ENCODE data around the gene SCNN1B. TPM values are rescaled to one million over a fixed set of nuclear protein-coding genes. Genes with fewer than 3 reads are reported as not detected.
"Not testable (repeated sequence)": the region's sequence is repeated elsewhere in the genome, so short reads cannot be mapped to it uniquely, and the experiment has no call there.

SCNN1B gene
- total and polyA plus RNA-seq, 2 donors (not counting 1 experiment from before 2014, with no cell fraction given), result not detected

DNA sequence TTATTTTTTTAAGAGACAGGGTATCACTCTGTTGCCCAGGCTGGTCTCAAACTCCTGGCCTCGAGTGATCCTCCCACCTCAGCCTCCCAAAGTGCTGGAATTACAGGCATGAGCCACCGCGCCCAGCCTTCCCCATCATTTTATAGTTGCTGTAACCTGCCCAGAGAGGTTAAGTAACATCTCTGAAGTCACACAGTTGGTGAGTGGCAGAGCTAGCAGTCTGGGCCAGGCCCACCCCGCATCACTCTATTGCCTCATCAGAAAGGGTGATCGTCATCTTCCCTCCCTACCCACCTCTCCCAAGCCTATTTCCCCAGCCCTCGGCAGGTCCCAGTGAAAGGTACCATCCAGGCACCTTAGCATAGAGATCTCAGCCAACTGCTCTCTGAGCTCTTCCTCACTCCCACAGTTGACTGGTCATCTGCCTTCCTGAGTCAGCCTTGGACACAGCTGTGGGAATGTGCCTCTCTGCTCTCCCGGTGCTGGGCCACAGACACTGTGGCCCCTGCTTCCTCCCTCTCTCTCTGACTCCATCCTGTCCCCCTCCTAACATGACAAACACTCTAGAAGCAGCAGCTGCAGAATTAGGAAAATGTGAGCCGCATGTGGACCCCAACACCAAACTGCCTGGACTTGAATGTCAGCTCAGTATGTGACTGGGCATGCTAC, 57.1 kb downstream of the SCNN1B start:
- TF ChIP-seq, protein P1, sequence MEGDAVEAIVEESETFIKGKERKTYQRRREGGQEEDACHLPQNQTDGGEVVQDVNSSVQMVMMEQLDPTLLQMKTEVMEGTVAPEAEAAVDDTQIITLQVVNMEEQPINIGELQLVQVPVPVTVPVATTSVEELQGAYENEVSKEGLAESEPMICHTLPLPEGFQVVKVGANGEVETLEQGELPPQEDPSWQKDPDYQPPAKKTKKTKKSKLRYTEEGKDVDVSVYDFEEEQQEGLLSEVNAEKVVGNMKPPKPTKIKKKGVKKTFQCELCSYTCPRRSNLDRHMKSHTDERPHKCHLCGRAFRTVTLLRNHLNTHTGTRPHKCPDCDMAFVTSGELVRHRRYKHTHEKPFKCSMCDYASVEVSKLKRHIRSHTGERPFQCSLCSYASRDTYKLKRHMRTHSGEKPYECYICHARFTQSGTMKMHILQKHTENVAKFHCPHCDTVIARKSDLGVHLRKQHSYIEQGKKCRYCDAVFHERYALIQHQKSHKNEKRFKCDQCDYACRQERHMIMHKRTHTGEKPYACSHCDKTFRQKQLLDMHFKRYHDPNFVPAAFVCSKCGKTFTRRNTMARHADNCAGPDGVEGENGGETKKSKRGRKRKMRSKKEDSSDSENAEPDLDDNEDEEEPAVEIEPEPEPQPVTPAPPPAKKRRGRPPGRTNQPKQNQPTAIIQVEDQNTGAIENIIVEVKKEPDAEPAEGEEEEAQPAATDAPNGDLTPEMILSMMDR (conservative IDR thresholded peaks at IDR 0.05 in 1 of 2, IDR thresholded peaks at IDR 0.05 in 1 of 2; ENCODE audit: low read depth in 1 of 2, low read length in 2 of 2), result no peak
- TF ChIP-seq EZH2 (IDR thresholded peaks at IDR 0.05; ENCODE audit: low read length, missing control alignments), result no peak
- no peak overlapping the region for H3K9ac ChIP-seq (ENCODE audit: insufficient read depth, low read length)
- no peaks in the 10 kb centered on the region for H4K20me1 ChIP-seq (ENCODE audit: control insufficient read depth, extremely low read depth, insufficient read depth, low read length)
- no peaks in the 10 kb centered on the region for H3K79me2 ChIP-seq (ENCODE audit: control insufficient read depth, insufficient read depth, low read length)
- no peak overlapping the region for H3K4me2 ChIP-seq (ENCODE audit: extremely low read depth, insufficient read depth, low read length)
- no peaks in the 10 kb centered on the region for H3K27me3 ChIP-seq (ENCODE audit: control insufficient read depth, insufficient read depth, low read length)
- DNase-seq (ENCODE audit: low read depth in 2 of 2), result no peak
- no peak overlapping the region for H3K4me3 ChIP-seq (replicated peaks in 1 of 4; ENCODE audit: control extremely low read depth in 1 of 4, insufficient read depth in 1 of 4, low read depth in 3 of 4, low read length in 4 of 4)
- no peaks in the 10 kb centered on the region for H3K9me3 ChIP-seq (ENCODE audit: control insufficient read depth, insufficient read depth, low read depth, low read length)
- no peaks in the 10 kb centered on the region for H3K36me3 ChIP-seq (ENCODE audit: control insufficient read depth, insufficient read depth, low read length)
- H2AFZ ChIP-seq (ENCODE audit: low read length), result no peak overlapping the region
- H3K27ac ChIP-seq (ENCODE audit: insufficient read depth, low read length), result no peak overlapping the region
- H3K4me1 ChIP-seq (ENCODE audit: control insufficient read depth, extremely low read depth, insufficient read depth, low read length), result no peaks in the 10 kb centered on the region

DNA sequence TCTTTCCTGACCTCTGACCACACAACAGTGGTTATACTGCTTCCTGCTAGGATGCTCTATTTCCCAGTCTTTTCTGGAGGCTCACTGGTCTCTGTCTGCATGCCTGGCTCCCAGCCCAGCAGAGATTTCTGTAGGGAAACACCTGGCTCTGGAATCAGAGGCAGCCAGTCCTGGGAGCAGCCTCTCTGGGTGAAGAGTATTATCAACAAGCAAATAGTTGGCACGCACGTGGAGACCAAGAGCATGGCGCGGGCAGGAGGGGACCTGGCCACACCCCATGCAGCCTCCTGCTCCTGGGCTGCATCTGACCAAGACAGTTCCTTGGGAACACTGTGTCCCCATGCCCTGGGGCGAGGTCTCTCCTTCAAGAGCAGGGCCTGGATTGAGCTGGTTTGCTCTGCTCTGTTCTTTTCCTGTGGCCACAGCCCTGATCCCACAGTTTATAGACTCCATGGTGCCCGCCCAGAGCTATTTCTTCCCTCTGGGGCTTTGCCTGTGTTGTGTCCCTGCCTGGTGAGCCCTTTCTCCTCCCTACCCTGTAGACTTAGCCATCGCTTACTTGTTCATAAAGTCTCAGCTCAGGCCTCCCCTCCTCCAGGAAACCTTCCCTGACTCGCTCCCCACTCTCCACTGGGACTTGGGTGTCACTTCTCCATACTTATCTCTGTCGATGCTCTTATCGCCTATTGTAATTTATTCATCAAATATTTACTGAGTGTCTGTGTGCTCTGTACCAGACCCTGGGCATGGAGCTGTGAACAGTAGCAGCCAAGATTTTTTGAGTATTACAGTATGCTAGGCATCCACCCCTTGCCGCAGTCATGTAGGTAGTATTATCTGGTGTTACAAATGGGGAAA, 60.6 kb downstream of the SCNN1B start:
- Histone ChIP-seq H4K20me1 (ENCODE audit: control insufficient read depth, extremely low read depth, insufficient read depth, low read length) (no peaks in the 10 kb centered on the region), H2AFZ (ENCODE audit: low read length) (no peak overlapping the region), H3K4me2 (ENCODE audit: extremely low read depth, insufficient read depth, low read length) (no peak overlapping the region), H3K4me1 (ENCODE audit: control insufficient read depth, extremely low read depth, insufficient read depth, low read length) (no peaks in the 10 kb centered on the region), H3K9me3 (ENCODE audit: control insufficient read depth, insufficient read depth, low read depth, low read length) (no peaks in the 10 kb centered on the region), H3K79me2 (ENCODE audit: control insufficient read depth, insufficient read depth, low read length) (no peaks in the 10 kb centered on the region), H3K9ac (ENCODE audit: insufficient read depth, low read length) (no peak overlapping the region), H3K27ac (ENCODE audit: insufficient read depth, low read length) (no peak overlapping the region), H3K36me3 (ENCODE audit: control insufficient read depth, insufficient read depth, low read length) (no peaks in the 10 kb centered on the region), H3K4me3 (replicated peaks in 1 of 4; ENCODE audit: control extremely low read depth in 1 of 4, insufficient read depth in 1 of 4, low read depth in 3 of 4, low read length in 4 of 4) (no peak overlapping the region), H3K27me3 (ENCODE audit: control insufficient read depth, insufficient read depth, low read length) (no peaks in the 10 kb centered on the region)
- DNase-seq (ENCODE audit: low read depth in 2 of 2), result no peak
- no peak for TF ChIP-seq EZH2 (IDR thresholded peaks at IDR 0.05; ENCODE audit: low read length, missing control alignments)
- TF ChIP-seq, protein P1 (conservative IDR thresholded peaks at IDR 0.05 in 1 of 2, IDR thresholded peaks at IDR 0.05 in 1 of 2; ENCODE audit: low read depth in 1 of 2, low read length in 2 of 2), result no peak

DNA sequence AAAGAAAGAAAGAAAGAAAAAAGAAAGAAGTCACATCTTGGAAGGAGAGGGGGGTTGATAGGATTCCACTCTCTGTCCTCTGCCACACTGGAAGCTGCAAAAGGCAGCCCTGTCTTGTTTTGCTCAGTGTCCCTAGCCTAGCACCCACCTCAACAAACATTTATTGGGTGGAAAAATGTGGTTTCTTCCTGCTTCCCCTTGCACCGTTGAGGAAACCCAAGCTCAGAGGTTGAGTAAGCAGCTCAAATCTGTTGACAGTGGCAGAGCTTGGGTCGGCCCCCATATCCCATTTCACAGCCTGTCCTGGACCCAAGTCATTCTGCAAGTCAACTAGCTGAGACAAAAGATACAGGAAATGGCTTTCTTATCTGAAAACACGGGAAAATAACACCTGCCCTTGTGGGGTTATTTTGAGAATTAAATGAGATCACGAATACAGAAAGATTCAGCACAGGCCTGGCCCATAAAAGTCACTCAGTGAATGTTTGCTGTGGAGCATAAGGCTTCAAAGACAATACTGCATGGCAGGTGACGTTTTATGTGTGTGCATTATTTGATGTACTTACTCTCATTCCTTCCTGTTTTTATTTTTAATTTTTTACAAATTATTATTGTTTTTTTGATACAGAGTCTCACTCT, 63.6 kb downstream of the SCNN1B start:
- Histone ChIP-seq H3K4me3 (replicated peaks in 1 of 4; ENCODE audit: control extremely low read depth in 1 of 4, insufficient read depth in 1 of 4, low read depth in 3 of 4, low read length in 4 of 4) (no peak overlapping the region), H3K4me1 (ENCODE audit: control insufficient read depth, extremely low read depth, insufficient read depth, low read length) (no peaks in the 10 kb centered on the region), H3K36me3 (ENCODE audit: control insufficient read depth, insufficient read depth, low read length) (no peaks in the 10 kb centered on the region), H3K27me3 (ENCODE audit: control insufficient read depth, insufficient read depth, low read length) (no peaks in the 10 kb centered on the region), H3K9ac (ENCODE audit: insufficient read depth, low read length) (no peak overlapping the region), H3K27ac (ENCODE audit: insufficient read depth, low read length) (no peak overlapping the region), H3K79me2 (ENCODE audit: control insufficient read depth, insufficient read depth, low read length) (no peaks in the 10 kb centered on the region), H3K9me3 (ENCODE audit: control insufficient read depth, insufficient read depth, low read depth, low read length) (no peaks in the 10 kb centered on the region), H2AFZ (ENCODE audit: low read length) (no peak overlapping the region), H4K20me1 (ENCODE audit: control insufficient read depth, extremely low read depth, insufficient read depth, low read length) (no peaks in the 10 kb centered on the region), H3K4me2 (ENCODE audit: extremely low read depth, insufficient read depth, low read length) (no peak overlapping the region)
- TF ChIP-seq, protein P1 (conservative IDR thresholded peaks at IDR 0.05 in 1 of 2, IDR thresholded peaks at IDR 0.05 in 1 of 2; ENCODE audit: low read depth in 1 of 2, low read length in 2 of 2), result no peak
- no peak for TF ChIP-seq EZH2 (IDR thresholded peaks at IDR 0.05; ENCODE audit: low read length, missing control alignments)
- DNase-seq (ENCODE audit: low read depth in 2 of 2), result no peak

DNA sequence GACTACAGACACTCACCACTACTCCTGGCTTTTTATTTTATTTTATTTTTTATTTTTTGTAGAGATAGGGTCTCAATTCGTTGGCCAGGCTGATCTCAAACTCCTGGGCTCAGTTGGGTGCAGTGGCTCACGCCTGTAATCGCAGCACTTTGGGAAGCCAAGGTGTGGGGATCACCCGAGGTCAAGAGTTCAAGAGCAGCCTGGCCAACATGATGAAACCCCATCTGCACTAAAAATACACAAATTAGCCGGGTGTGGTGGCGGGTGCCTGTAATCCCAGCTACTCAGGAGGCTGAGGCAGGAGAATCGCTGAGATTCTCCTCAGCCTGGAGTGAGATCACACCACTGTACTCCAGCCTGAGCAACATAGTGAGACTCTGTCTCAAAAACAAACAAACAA, 64.2 kb downstream of the SCNN1B start:
- not testable (repeated sequence) for H3K4me3 ChIP-seq (replicated peaks in 1 of 4; ENCODE audit: control extremely low read depth in 1 of 4, insufficient read depth in 1 of 4, low read depth in 3 of 4, low read length in 4 of 4); H3K9ac ChIP-seq (ENCODE audit: insufficient read depth, low read length); H3K36me3 ChIP-seq (ENCODE audit: control insufficient read depth, insufficient read depth, low read length); H2AFZ ChIP-seq (ENCODE audit: low read length); H3K79me2 ChIP-seq (ENCODE audit: control insufficient read depth, insufficient read depth, low read length); H3K9me3 ChIP-seq (ENCODE audit: control insufficient read depth, insufficient read depth, low read depth, low read length); H3K4me1 ChIP-seq (ENCODE audit: control insufficient read depth, extremely low read depth, insufficient read depth, low read length); H4K20me1 ChIP-seq (ENCODE audit: control insufficient read depth, extremely low read depth, insufficient read depth, low read length); H3K4me2 ChIP-seq (ENCODE audit: extremely low read depth, insufficient read depth, low read length); H3K27ac ChIP-seq (ENCODE audit: insufficient read depth, low read length); DNase-seq (ENCODE audit: low read depth in 2 of 2); H3K27me3 ChIP-seq (ENCODE audit: control insufficient read depth, insufficient read depth, low read length)
